Activated CD8-positive, alpha-beta T cell treated with anti-CD3 and anti-CD28 coated beads, Interleukin-2, amount 10 ng/mL, durations not matched to agents 7 days and 5 days (primary cell): ENCODE results near the gene CLCC1. TPM values are rescaled to one million over a fixed set of nuclear protein-coding genes. Genes with fewer than 3 reads are reported as not detected.
"Not testable (repeated sequence)": the region's sequence is repeated elsewhere in the genome, so short reads cannot be mapped to it uniquely, and the experiment has no call there.

ENCODE experiments used
- ATAC-seq: fragments of 150-1000 bp; cut with Tn5 transposase; one replicate; pipeline ENCODE4 v1.10.0; 2021; ENCODE audit warnings: moderate library complexity
- CTCF ChIA-PET: fragments of 350-600 bp; sonication (Branson Sonifier 250); formaldehyde crosslinking; loops from one replicate; lab custom pipeline; 2021; ENCODE audit warnings: antibody characterized with exemption; lab: Charles Lee
- POLR2A ChIA-PET: fragments of 350-600 bp; sonication (Branson Sonifier 250); formaldehyde crosslinking; loops from one replicate; lab custom pipeline; 2021; ENCODE audit warnings: antibody characterized with exemption; lab: Charles Lee
- DNase-seq: peaks from one replicate; pipeline ENCODE4 v3.0.0-alpha.2; 2020
- H3K27ac Mint-ChIP-seq: one replicate; pipeline ENCODE4 v1.8.0; 2021; ENCODE audit warnings: mild to moderate bottlenecking, mixed read lengths
- H3K27me3 Mint-ChIP-seq: one replicate; pipeline ENCODE4 v1.8.0; 2021; ENCODE audit warnings: low read depth, mixed read lengths
- H3K36me3 Mint-ChIP-seq: one replicate; pipeline ENCODE4 v1.8.0; 2021; ENCODE audit warnings: low read depth, mixed read lengths
- H3K4me1 Mint-ChIP-seq: one replicate; pipeline ENCODE4 v1.8.0; 2021; ENCODE audit warnings: low read depth, mixed read lengths
- H3K4me3 Mint-ChIP-seq: one replicate; pipeline ENCODE4 v1.8.0; 2021; ENCODE audit warnings: mild to moderate bottlenecking, mixed read lengths
- H3K9me3 Mint-ChIP-seq: one replicate; pipeline ENCODE4 v1.8.0; 2022; ENCODE audit warnings: mixed read lengths; ENCODE audit not compliant: insufficient read depth
- total RNA-seq, 2 experiments: library from RNA; stranded (reverse); gene quantifications; one replicate each; pipeline ENCODE4 v1.2.3, GENCODE V29; 2021

Gene CLCC1
- total RNA-seq, 2 experiments from 2014 or later: 11.8 to 13.7 TPM

DNA sequence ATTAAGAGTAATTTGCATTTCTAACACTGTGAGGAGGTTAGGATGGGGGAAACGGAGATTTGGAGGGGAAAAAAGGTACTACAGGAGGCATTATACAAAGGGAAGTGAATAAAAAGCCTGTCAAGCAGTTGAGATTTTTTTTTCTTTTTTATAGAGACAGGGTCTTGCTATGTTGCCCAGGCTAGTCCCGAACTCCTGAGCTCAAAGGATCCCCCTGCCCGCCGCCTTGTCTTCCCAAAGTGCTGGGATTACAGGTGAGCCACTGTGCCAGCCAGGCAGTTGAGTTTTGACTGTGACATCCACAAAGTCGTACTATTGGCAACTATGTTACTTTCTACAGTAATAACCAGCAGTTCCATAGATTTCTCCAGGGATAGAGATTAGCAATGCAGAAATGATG, 2.6 kb downstream of the CLCC1 start:
- POLR2A ChIA-PET: interaction anchor here (0.6 kb wide), 1 partner anchor 36 kb away, joined by 7 read pairs; no protein-coding TSS in a partner anchor
- CTCF ChIA-PET: interaction anchor here (1.1 to 2.1 kb wide), 2 partner anchors 140 to 269 kb away, joined by 3 to 7 read pairs; partner anchors contain the start of gene PRPF38B

DNA sequence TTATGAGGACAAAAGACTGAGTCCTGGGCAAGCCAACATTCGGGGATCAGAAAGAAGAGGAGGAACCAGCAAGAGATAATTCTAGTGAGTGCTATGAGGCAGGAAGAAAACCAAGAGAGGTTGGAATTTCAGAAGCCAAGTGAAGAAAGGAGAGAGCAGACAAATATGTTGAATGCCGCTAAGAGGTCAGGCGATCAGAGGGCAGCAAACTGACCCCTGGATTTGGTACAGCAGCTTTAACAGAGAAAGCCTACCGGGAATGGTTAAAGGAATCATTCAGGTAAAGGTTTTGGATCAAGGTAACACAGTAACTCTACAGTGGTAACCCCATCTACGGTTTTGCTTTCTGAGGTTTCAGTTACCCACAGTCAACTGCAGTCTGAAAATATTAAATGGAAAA, 5.4 kb downstream of the CLCC1 start:
- CTCF ChIA-PET: interaction anchor here (1.4 kb wide), 1 partner anchor 575 kb away, joined by 3 read pairs; no protein-coding TSS in a partner anchor

More for the DNA sequence above, 2.6 kb downstream of the CLCC1 start:
- DNase-seq (no peak), ATAC-seq (no peak)
- Mint-ChIP-seq H3K27ac (no peak overlapping the region), H3K9me3 (no peaks in the 10 kb centered on the region), H3K4me1 (peaks cover 44% of the 10 kb centered on the region), H3K36me3 (peaks cover 26% of the 10 kb centered on the region), H3K4me3 (no peak overlapping the region), H3K27me3 (peaks cover 19% of the 10 kb centered on the region)

DNA sequence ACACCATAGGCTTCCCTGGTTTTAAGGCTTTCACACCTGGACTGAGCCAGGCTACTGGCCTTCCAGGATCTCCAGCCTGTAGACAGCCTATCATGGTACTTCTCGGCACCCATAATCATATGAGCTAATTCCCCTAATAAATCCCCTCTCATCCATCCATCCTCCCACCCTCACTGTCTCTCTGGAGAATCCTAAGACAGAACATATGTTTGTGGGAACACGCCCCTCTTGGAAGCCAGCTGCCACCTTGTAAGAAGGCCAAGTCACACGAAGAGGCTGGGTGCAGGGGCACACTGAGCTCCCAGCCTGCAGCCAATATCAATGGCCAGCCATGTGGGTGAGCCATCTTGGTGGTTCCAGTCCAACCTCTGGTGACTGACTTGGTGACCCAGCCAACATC, 7.4 kb downstream of the CLCC1 start:
- Mint-ChIP-seq H3K27ac (peak overlapping the region; percentile 79), H3K27me3 (peaks cover 17% of the 10 kb centered on the region), H3K36me3 (peaks cover 41% of the 10 kb centered on the region), H3K4me1 (peaks cover 30% of the 10 kb centered on the region), H3K4me3 (no peak overlapping the region), H3K9me3 (no peaks in the 10 kb centered on the region)
- DNase-seq: no peak
- POLR2A ChIA-PET: no interaction called here
- no peak for ATAC-seq
- CTCF ChIA-PET: no interaction called here

More for the DNA sequence above, 5.4 kb downstream of the CLCC1 start:
- Mint-ChIP-seq H3K9me3 (no peaks in the 10 kb centered on the region), H3K4me3 (no peak overlapping the region), H3K36me3 (peaks cover 46% of the 10 kb centered on the region), H3K27me3 (peaks cover 19% of the 10 kb centered on the region), H3K27ac (no peak overlapping the region), H3K4me1 (peaks cover 41% of the 10 kb centered on the region)
- DNase-seq (no peak), ATAC-seq (no peak)
- POLR2A ChIA-PET: no interaction called here

DNA sequence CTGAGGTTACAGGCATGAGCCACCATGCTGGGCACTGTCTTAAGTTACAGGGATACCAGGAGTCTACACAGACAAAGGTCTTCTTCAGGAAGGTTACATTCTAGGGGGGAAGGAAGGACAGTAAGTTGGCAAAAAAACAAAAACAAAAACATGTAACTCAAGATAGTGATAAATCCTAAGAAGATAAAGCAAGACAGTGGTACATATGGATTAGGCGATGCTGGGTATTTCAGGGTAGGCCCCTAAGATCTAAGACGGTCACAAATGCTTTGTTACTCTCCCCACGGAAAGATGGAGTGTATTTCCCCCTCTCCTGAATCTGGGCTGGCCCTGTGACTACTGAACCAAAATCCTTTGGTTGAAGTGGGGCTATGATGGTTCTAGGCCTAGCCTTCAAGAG, 8.2 kb downstream of the CLCC1 start:
- no peak for DNase-seq
- Mint-ChIP-seq H3K4me1 (peaks cover 30% of the 10 kb centered on the region), H3K9me3 (no peaks in the 10 kb centered on the region), H3K4me3 (no peak overlapping the region), H3K27me3 (peaks cover 13% of the 10 kb centered on the region), H3K27ac (no peak overlapping the region), H3K36me3 (peaks cover 38% of the 10 kb centered on the region)
- ATAC-seq: no peak
- CTCF ChIA-PET: no interaction called here
- POLR2A ChIA-PET: no interaction called here

DNA sequence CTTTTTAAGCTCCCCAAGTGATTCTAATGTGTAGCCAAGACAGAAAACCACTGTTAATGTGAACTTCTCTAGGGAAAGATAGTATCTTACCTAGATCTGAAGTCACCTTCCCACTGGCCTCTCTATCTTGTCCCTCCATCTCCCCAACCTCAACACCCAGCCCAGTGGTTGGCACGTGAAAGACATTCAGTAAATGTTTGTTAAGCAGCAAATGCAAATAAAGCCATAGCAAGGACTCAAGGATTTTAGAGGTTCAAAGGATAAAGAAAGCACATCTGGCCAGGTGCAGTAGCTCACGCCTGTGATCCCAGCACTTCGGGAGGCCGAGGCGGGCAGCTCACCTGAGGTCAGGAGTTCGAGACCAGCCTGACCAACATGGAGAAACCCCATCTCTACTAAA, 9.8 kb downstream of the CLCC1 start:
- H3K4me3 Mint-ChIP-seq: no peak overlapping the region
- H3K9me3 Mint-ChIP-seq: no peaks in the 10 kb centered on the region
- H3K4me1 Mint-ChIP-seq: peaks cover 30% of the 10 kb centered on the region
- peaks cover 8% of the 10 kb centered on the region for H3K27me3 Mint-ChIP-seq
- DNase-seq (no peak), ATAC-seq (no peak)
- CTCF ChIA-PET: no interaction called here
- H3K27ac Mint-ChIP-seq: no peak overlapping the region
- peaks cover 35% of the 10 kb centered on the region for H3K36me3 Mint-ChIP-seq
- POLR2A ChIA-PET: interaction anchor here (1.1 kb wide), 1 partner anchor 9 kb away, joined by 5 read pairs; no protein-coding TSS in a partner anchor

DNA sequence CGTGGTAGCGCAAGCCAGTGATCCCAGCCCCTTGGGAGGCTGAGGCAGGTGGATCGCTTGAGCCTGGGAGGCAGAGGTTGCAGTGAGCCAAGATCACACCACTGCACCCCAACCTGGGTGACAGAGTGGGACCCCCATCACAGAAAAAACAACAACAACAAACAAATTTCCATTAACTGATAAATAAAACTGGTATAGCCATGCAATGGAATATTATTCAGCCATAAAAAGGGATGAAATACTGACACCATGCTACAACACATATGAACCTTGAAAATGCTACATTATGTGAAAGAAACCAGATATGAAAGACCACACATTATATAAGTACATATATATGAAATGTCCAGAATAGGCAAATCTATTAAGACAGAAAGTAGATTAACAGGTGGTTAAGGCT, 12.0 kb downstream of the CLCC1 start:
- Mint-ChIP-seq H3K4me1 (peaks cover 13% of the 10 kb centered on the region), H3K27me3 (no peaks in the 10 kb centered on the region), H3K9me3 (no peaks in the 10 kb centered on the region), H3K36me3 (peaks cover 34% of the 10 kb centered on the region), H3K4me3 (no peak overlapping the region), H3K27ac (no peak overlapping the region)
- DNase-seq (no peak), ATAC-seq (no peak)
- POLR2A ChIA-PET: no interaction called here
- CTCF ChIA-PET: interaction anchor here (1.6 kb wide), 1 partner anchor 161 kb away, joined by 5 read pairs; a partner anchor contains a TSS

DNA sequence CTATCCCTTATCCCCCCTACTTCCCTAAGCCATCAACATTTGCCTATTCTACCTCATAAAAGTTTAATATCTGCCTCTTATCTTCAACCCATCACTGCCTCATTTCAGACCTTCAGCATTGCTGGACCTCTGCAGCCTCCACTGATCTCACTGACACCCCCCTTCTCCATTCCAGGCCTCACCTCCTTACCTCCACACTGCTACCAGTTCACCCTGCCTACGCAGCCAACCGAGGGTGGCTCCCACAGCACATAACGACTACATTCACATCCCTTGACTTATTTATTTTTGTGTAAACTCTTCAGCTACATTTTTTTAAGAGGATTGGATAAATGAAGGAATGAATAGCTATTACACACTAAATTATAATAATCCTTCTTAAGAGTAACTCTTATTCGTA, 14.2 kb downstream of the CLCC1 start:
- Mint-ChIP-seq H3K27me3 (no peaks in the 10 kb centered on the region), H3K4me1 (peaks cover 7% of the 10 kb centered on the region), H3K36me3 (peaks cover 19% of the 10 kb centered on the region), H3K9me3 (no peaks in the 10 kb centered on the region), H3K27ac (no peak overlapping the region), H3K4me3 (no peak overlapping the region)
- no peak for DNase-seq
- POLR2A ChIA-PET: no interaction called here
- CTCF ChIA-PET: interaction anchor here (0.9 to 1.1 kb wide), 2 partner anchors 8 to 14 kb away, joined by 3 to 4 read pairs; no protein-coding TSS in a partner anchor
- no peak for ATAC-seq

DNA sequence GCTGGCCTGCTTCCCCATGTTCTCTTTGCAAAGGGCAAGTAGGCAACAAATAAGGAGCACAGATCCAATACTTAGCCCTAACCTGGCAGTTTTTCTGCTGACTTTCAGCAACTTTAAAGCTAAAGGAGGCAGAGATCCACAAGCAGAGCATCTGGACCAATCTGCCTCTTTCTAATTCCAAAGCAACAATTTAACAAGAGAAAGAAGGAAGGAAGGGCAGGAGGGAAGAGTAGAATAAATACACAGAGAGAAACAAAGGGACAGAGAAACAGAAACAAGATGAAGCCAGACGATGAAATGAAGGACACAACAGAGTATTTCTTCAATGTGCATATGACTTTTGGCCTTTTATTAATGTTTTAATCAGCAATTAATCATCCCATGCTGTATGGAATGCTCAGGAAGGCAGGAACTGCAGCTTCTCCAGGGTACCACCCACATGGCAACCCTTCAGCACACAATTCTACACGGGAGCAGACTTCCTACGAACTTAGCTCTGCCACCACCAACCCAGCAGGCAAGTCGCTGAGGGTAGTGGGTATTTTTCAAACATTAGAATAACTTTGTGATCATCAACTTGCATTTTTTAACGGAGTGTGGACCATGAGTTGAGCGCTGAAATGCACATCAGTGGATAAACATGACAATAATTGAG, 15.3 kb downstream of the CLCC1 start:
- ATAC-seq: no peak
- no peak for DNase-seq
- Mint-ChIP-seq H3K27me3 (no peaks in the 10 kb centered on the region), H3K4me1 (peaks cover 4% of the 10 kb centered on the region), H3K9me3 (no peaks in the 10 kb centered on the region), H3K36me3 (peaks cover 12% of the 10 kb centered on the region), H3K4me3 (no peak overlapping the region), H3K27ac (no peak overlapping the region)
- CTCF ChIA-PET: no interaction called here
- POLR2A ChIA-PET: interaction anchor here (1.5 kb wide), 1 partner anchor 14 kb away, joined by 6 read pairs; the partner anchor contains the start of gene CLCC1

DNA sequence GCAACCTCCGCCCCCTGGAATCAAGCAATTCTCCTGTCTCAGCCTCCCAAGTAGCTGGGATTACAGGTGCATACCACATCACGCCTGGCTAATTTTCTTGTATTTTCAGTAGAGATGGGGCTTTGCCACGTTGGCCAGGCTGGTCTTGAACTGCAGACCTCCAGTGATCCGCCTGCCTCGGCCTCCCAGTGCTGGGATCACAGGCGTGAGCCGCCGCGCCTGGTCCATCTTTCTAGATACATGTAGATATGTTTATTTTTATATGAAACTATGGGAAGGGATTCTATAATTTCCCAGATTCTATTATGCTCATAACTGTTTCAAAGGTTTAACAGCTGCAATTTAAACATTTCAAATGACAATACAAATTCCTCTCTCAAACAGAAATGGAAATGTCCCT, 27.1 kb downstream of the CLCC1 start:
- H3K9me3 Mint-ChIP-seq: no peaks in the 10 kb centered on the region
- no peaks in the 10 kb centered on the region for H3K27me3 Mint-ChIP-seq
- H3K27ac Mint-ChIP-seq: no peak overlapping the region
- CTCF ChIA-PET: interaction anchor here (0.6 kb wide), 1 partner anchor 110 kb away, joined by 3 read pairs; no protein-coding TSS in a partner anchor
- H3K36me3 Mint-ChIP-seq: peaks cover 32% of the 10 kb centered on the region
- H3K4me3 Mint-ChIP-seq: no peak overlapping the region
- no peak for DNase-seq
- ATAC-seq: no peak
- H3K4me1 Mint-ChIP-seq: no peaks in the 10 kb centered on the region
- POLR2A ChIA-PET: interaction anchor here (0.6 kb wide), 1 partner anchor 21 kb away, joined by 3 read pairs; no protein-coding TSS in a partner anchor

DNA sequence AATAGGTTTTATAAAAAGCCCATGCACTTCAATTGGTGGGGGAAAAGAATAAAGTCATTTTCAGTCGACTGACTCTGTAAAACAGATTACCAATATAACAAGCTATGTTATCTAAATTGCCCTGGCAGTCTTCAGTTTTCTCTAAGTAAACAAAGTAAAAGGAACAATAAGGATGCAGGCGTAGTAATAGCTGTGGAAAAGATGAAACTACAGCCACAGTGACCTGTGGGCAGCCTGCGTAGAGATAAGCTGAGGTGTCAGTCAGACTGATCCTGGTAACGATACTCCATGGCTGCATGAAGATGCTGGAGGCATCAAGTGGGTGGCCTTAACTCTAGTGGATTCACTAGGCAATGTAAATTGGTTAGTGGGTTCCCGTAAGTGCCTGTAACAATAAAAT, 29.3 kb downstream of the CLCC1 start:
- no peak for ATAC-seq
- Mint-ChIP-seq H3K27me3 (no peaks in the 10 kb centered on the region), H3K4me1 (no peaks in the 10 kb centered on the region), H3K27ac (no peak overlapping the region), H3K36me3 (peaks cover 40% of the 10 kb centered on the region), H3K4me3 (no peak overlapping the region), H3K9me3 (no peaks in the 10 kb centered on the region)
- ChIA-PET CTCF (interaction anchor here (1.0 kb wide), 1 partner anchor 179 kb away, joined by 3 read pairs; a partner anchor contains a TSS), POLR2A (interaction anchor here (0.5 kb wide), 1 partner anchor 66 kb away, joined by 5 read pairs; no protein-coding TSS in a partner anchor)
- no peak for DNase-seq

DNA sequence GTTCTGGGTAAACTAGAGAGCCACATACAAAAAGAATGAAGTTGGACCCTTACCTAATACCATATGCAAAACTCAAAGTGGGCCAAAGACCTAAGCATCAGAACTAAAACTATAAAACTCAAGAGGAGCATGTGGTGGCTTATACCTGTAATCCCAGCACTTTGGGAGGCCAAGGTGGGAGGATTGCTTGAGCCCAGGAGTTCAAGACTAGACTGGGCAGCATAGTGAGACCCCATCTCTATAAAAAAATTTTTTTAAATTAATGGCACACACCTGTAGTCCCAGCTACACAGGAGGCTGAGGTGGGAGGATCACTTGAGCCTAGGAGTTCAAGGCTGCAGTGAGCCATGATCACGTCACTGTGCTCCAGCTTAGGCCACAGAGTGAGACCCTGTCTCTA, 35.7 kb downstream of the CLCC1 start:
- CTCF ChIA-PET, H3K27me3 Mint-ChIP-seq, DNase-seq, H3K4me1 Mint-ChIP-seq, H3K27ac Mint-ChIP-seq, H3K9me3 Mint-ChIP-seq, POLR2A ChIA-PET, ATAC-seq, H3K4me3 Mint-ChIP-seq: not testable (repeated sequence)
- peaks cover 28% of the 10 kb centered on the region for H3K36me3 Mint-ChIP-seq

DNA sequence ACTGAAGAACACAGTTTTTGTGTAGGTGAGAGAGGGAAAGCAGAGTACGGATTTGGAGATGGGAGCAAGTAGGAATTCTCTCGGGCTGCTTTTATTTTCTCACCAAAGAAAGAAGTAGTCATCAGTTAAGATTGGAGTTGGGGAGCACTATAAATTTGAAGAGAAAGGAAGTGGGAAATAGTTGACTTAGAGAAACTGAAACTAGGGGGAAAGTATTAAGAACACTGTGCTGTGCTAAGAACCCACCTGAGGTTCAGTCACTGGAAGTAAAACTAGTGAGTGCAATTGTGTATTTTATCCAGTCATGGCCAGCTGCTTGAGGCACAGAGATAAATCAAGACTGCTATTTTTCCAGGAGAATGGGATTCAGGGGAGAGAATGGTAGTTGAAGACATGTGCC, 37.4 kb downstream of the CLCC1 start:
- no peaks in the 10 kb centered on the region for H3K27me3 Mint-ChIP-seq
- CTCF ChIA-PET: no interaction called here
- DNase-seq (no peak), ATAC-seq (peak; percentile 36)
- peaks cover 31% of the 10 kb centered on the region for H3K36me3 Mint-ChIP-seq
- no peak overlapping the region for H3K27ac Mint-ChIP-seq
- H3K4me1 Mint-ChIP-seq: no peaks in the 10 kb centered on the region
- no peak overlapping the region for H3K4me3 Mint-ChIP-seq
- no peaks in the 10 kb centered on the region for H3K9me3 Mint-ChIP-seq
- POLR2A ChIA-PET: no interaction called here
